HepG2 (cell line): ENCODE data around the gene VSIG10L. TPM values are rescaled to one million over a fixed set of nuclear protein-coding genes. Genes with fewer than 3 reads are reported as not detected.

Experiments
- ARID2 ChIP-seq: sonication (generic); formaldehyde crosslinking; IDR thresholded peaks from 2 replicates; pipeline ENCODE4 v1.8.1; 2022; ENCODE audit warnings: mild to moderate bottlenecking, missing genetic modification reagents, borderline replicate concordance
- CHD2 ChIP-seq: IDR thresholded peaks from 2 replicates; pipeline ENCODE4 v1.6.1; 2011; ENCODE audit warnings: low read depth, low read length, improper control_type of control experiment
- FOXO1 ChIP-seq: sonication (generic); formaldehyde crosslinking; IDR thresholded peaks from 2 replicates; pipeline ENCODE4 v1.4.0; 2020; ENCODE audit warnings: missing genetic modification reagents
- HDAC6 ChIP-seq: fragments of 200-600 bp; sonication (generic); IDR thresholded peaks from 2 replicates; pipeline ENCODE4 v1.7.0; 2017; ENCODE audit warnings: mild to moderate bottlenecking, antibody characterized with exemption, low read length, low read depth
- HNF4G ChIP-seq, 2 experiments: sonication (generic) in 1 of 2; formaldehyde crosslinking in 1 of 2; IDR thresholded peaks; 2 replicates each; pipeline versions ENCODE4 v1.4.0 to v1.6.1; 2011 to 2020; ENCODE audit warnings: borderline replicate concordance in 2 of 2, low read depth in 2 of 2, mild to moderate bottlenecking in 2 of 2, low read length in 1 of 2, missing genetic modification reagents in 1 of 2, moderate library complexity in 1 of 2
- NCOA2 ChIP-seq: sonication (generic); formaldehyde crosslinking; IDR thresholded peaks from 2 replicates; pipeline ENCODE4 v1.8.0; 2022; ENCODE audit warnings: inconsistent platforms
- NR1H2 ChIP-seq: sonication (generic); formaldehyde crosslinking; IDR thresholded peaks from 2 replicates; pipeline ENCODE4 v1.8.1; 2022; ENCODE audit warnings: low read depth, missing genetic modification reagents, borderline replicate concordance
- RBAK ChIP-seq: sonication (generic); formaldehyde crosslinking; IDR thresholded peaks from 2 replicates; pipeline ENCODE4 v1.5.1; 2020; ENCODE audit warnings: mild to moderate bottlenecking, missing genetic modification reagents
- SAP130 ChIP-seq: IDR thresholded peaks from 2 replicates; pipeline ENCODE4 v1.6.1; 2016; ENCODE audit warnings: low read depth
- SKI ChIP-seq: fragments of 450-650 bp; IDR thresholded peaks from one replicate; pipeline ENCODE4 v1.6.1; 2018; ENCODE audit warnings: mild to moderate bottlenecking; ENCODE audit not compliant: partially characterized antibody
- ZC3H4 ChIP-seq: sonication (generic); formaldehyde crosslinking; IDR thresholded peaks from 2 replicates; pipeline ENCODE4 v1.4.0; 2020; ENCODE audit warnings: missing genetic modification reagents, borderline replicate concordance
- ZFY ChIP-seq: sonication (generic); formaldehyde crosslinking; IDR thresholded peaks from 2 replicates; pipeline ENCODE4 v1.4.0; 2020; ENCODE audit warnings: missing genetic modification reagents
- ZIK1 ChIP-seq: sonication (generic); formaldehyde crosslinking; IDR thresholded peaks from 2 replicates; pipeline ENCODE4 v1.5.0; 2020; ENCODE audit warnings: mild to moderate bottlenecking, low read depth, missing genetic modification reagents, borderline replicate concordance
- ZKSCAN8 ChIP-seq: IDR thresholded peaks from 2 replicates; pipeline ENCODE4 v1.6.1; 2016; ENCODE audit warnings: borderline replicate concordance, missing genetic modification reagents, missing compliant biosample characterization
- ZNF207 ChIP-seq: fragments of 450-650 bp; IDR thresholded peaks from 2 replicates; pipeline ENCODE4 v1.6.1; 2016; ENCODE audit warnings: antibody characterized with exemption, borderline replicate concordance
- ZNF484 ChIP-seq: sonication (generic); formaldehyde crosslinking; IDR thresholded peaks from 2 replicates; pipeline ENCODE4 v1.5.1; 2020; ENCODE audit warnings: mild to moderate bottlenecking, low read depth, missing genetic modification reagents, borderline replicate concordance
- ZNF562 ChIP-seq: sonication (generic); formaldehyde crosslinking; IDR thresholded peaks from 2 replicates; pipeline ENCODE4 v1.8.0; 2022; ENCODE audit warnings: missing genetic modification reagents, borderline replicate concordance
- ZNF629 ChIP-seq: sonication (generic); formaldehyde crosslinking; conservative IDR thresholded peaks from 2 replicates; pipeline ENCODE4 v1.5.0; 2020; ENCODE audit warnings: missing genetic modification reagents
- polyA plus RNA-seq, 8 experiments: library from polyadenylated mRNA; depleted of rRNA in 3 of 8; stranded (reverse) in 7 of 8; unstranded in 1 of 8; fragments of >200 nt; fragmentation: Illumina TruSeq in 4 of 8; extraction: Trizol in 4 of 8; gene quantifications; 2 replicates each; pipeline versions ENCODE4 v1.2.1 to v1.2.3, GENCODE V29; 2011 to 2016; ENCODE audit warnings: low read depth in 4 of 8, missing spikeins in 1 of 8, mixed read lengths in 1 of 8; ENCODE audit not compliant: insufficient read depth in 1 of 8
- total RNA-seq, 5 experiments: library from RNA; depleted of rRNA; stranded (reverse); fragments of >200 nt; fragmentation: Illumina TruSeq; extraction: Trizol; gene quantifications; 2 replicates each; pipeline ENCODE4 v1.2.3, GENCODE V29; 2016; ENCODE audit warnings: low read depth in 1 of 5
- TF ChIP-seq, protein P1 (sequence below): IDR thresholded peaks from 2 replicates; pipeline ENCODE4 v1.6.1; 2016; ENCODE audit warnings: low read depth, control low read depth
- TF ChIP-seq, protein P2 (sequence below): sonication (generic); formaldehyde crosslinking; IDR thresholded peaks from 2 replicates; pipeline ENCODE4 v1.4.0; 2020; ENCODE audit warnings: missing genetic modification reagents
- TF ChIP-seq, protein P3 (sequence below): sonication (generic); formaldehyde crosslinking; IDR thresholded peaks from 2 replicates; pipeline ENCODE4 v1.5.0; 2020; ENCODE audit warnings: mild to moderate bottlenecking, missing genetic modification reagents
- TF ChIP-seq, protein P4 (sequence below): sonication (generic); formaldehyde crosslinking; IDR thresholded peaks from 2 replicates; pipeline ENCODE4 v1.4.0; 2020; ENCODE audit warnings: missing genetic modification reagents

The VSIG10L gene
- total and polyA plus RNA-seq, 2 of the 13 experiments (the other 11 are each of a cell fraction or from before 2014, with no cell fraction given) = 2.7 to 8.5 TPM

DNA sequence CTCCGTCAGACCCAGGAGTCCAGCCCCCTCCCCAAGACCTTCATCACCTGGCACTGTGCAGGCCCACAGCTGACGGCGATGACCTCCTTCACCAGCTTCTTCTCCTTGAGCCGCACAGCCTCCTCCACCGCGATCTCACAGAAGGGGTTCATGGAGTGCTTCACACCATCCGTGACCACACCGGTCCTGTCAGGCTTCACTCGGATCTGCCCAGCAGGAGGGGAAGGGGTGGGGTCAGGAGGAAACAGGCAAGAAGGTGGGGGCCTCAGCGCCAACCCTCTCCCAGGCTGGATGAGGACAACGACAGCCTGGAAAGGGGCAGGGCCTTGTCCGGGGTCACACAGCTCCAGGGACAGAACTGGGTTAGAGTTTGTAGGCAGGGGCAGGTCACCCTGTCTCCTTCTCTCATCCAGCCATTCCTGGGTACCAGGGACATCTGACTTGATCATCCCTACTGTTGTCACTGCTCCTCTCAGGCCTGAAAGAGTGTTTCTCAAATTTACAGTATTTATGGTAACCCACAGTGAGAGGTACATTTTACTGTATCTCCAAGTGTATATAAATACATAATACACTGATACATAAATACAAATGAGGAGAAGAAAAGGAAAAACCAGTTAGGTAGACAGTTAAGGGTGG is 12.3 kb upstream of the VSIG10L start (continued):
- TF ChIP-seq ZFY (CRISPR knock-in tag) (peak; percentile 60), ZIK1 (no peak), RBAK (CRISPR knock-in tag) (no peak), ZNF484 (no peak), SAP130 (peak; percentile 73; the same call in 1 of the 2 replicates), ZKSCAN8 (no peak), FOXO1 (CRISPR knock-in tag) (0 out of 2 replicates have a peak, but pooled peaks have one; percentile 60), ZNF207 (no peak), NR1H2 (CRISPR knock-in tag) (no peak), ZC3H4 (CRISPR knock-in tag) (no peak; the same call in none of the 2 replicates), ARID2 (CRISPR knock-in tag) (no peak), HNF4G (IDR thresholded peaks at IDR 0.05; ENCODE audit: borderline replicate concordance, low read depth, low read length) (no peak), HNF4G (CRISPR knock-in tag; IDR thresholded peaks at IDR 0.05; ENCODE audit: borderline replicate concordance, low read depth) (peak; percentile 8; the same call in 1 of the 2 replicates), ZNF629 (CRISPR knock-in tag) (no peak), HDAC6 (no peak), SKI (peak; percentile 19), ZNF562 (CRISPR knock-in tag) (no peak), CHD2 (no peak), NCOA2 (no peak)
- TF ChIP-seq, protein P1, sequence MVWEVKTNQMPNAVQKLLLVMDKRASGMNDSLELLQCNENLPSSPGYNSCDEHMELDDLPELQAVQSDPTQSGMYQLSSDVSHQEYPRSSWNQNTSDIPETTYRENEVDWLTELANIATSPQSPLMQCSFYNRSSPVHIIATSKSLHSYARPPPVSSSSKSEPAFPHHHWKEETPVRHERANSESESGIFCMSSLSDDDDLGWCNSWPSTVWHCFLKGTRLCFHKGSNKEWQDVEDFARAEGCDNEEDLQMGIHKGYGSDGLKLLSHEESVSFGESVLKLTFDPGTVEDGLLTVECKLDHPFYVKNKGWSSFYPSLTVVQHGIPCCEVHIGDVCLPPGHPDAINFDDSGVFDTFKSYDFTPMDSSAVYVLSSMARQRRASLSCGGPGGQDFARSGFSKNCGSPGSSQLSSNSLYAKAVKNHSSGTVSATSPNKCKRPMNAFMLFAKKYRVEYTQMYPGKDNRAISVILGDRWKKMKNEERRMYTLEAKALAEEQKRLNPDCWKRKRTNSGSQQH = no peak; the same call in 1 of the 2 replicates
- TF ChIP-seq, protein P2, sequence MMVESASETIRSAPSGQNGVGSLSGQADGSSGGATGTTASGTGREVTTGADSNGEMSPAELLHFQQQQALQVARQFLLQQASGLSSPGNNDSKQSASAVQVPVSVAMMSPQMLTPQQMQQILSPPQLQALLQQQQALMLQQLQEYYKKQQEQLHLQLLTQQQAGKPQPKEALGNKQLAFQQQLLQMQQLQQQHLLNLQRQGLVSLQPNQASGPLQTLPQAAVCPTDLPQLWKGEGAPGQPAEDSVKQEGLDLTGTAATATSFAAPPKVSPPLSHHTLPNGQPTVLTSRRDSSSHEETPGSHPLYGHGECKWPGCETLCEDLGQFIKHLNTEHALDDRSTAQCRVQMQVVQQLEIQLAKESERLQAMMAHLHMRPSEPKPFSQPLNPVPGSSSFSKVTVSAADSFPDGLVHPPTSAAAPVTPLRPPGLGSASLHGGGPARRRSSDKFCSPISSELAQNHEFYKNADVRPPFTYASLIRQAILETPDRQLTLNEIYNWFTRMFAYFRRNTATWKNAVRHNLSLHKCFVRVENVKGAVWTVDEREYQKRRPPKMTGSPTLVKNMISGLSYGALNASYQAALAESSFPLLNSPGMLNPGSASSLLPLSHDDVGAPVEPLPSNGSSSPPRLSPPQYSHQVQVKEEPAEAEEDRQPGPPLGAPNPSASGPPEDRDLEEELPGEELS (CRISPR knock-in tag) = peak; percentile 52; the same call in 1 of the 2 replicates
- TF ChIP-seq, protein P3, sequence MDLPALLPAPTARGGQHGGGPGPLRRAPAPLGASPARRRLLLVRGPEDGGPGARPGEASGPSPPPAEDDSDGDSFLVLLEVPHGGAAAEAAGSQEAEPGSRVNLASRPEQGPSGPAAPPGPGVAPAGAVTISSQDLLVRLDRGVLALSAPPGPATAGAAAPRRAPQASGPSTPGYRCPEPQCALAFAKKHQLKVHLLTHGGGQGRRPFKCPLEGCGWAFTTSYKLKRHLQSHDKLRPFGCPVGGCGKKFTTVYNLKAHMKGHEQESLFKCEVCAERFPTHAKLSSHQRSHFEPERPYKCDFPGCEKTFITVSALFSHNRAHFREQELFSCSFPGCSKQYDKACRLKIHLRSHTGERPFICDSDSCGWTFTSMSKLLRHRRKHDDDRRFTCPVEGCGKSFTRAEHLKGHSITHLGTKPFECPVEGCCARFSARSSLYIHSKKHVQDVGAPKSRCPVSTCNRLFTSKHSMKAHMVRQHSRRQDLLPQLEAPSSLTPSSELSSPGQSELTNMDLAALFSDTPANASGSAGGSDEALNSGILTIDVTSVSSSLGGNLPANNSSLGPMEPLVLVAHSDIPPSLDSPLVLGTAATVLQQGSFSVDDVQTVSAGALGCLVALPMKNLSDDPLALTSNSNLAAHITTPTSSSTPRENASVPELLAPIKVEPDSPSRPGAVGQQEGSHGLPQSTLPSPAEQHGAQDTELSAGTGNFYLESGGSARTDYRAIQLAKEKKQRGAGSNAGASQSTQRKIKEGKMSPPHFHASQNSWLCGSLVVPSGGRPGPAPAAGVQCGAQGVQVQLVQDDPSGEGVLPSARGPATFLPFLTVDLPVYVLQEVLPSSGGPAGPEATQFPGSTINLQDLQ (CRISPR knock-in tag) = no peak
- TF ChIP-seq, protein P4, sequence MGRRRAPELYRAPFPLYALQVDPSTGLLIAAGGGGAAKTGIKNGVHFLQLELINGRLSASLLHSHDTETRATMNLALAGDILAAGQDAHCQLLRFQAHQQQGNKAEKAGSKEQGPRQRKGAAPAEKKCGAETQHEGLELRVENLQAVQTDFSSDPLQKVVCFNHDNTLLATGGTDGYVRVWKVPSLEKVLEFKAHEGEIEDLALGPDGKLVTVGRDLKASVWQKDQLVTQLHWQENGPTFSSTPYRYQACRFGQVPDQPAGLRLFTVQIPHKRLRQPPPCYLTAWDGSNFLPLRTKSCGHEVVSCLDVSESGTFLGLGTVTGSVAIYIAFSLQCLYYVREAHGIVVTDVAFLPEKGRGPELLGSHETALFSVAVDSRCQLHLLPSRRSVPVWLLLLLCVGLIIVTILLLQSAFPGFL (CRISPR knock-in tag) = no peak
